22Rv1 (cell line): ENCODE data around the gene YWHAG.
"Not testable (repeated sequence)": the region's sequence is repeated elsewhere in the genome, so short reads cannot be mapped to it uniquely, and the experiment has no call there.

Source experiments
- H3K27ac ChIP-seq: fragments of 450-650 bp; 2 replicates; pipeline ENCODE4 v1.5.1; 2017
- CTCF ChIP-seq: fragments of 450-650 bp; IDR thresholded peaks from 2 replicates; pipeline ENCODE4 v1.5.1; 2017; ENCODE audit warnings: mild to moderate bottlenecking
- ZFX ChIP-seq: fragments of 450-650 bp; IDR thresholded peaks from 2 replicates; pipeline ENCODE4 v1.6.1; 2017; ENCODE audit warnings: antibody characterized with exemption, borderline replicate concordance

Gene YWHAG

GRCh38 chr7:76337147-76337546, 21.6 kb downstream of the YWHAG start:
- TF ChIP-seq ZFX (no peak), CTCF (no peak)
- H3K27ac ChIP-seq, result peak overlapping the region; percentile 14; the same call in 1 of the 2 replicates

GRCh38 chr7:76336094-76336493, 22.7 kb downstream of the YWHAG start:
- H3K27ac ChIP-seq, result peak overlapping the region; percentile 14; the same call in 1 of the 2 replicates
- TF ChIP-seq CTCF, result no peak
- no peak for TF ChIP-seq ZFX

- H3K27ac ChIP-seq, result not testable (repeated sequence)
Measured at GRCh38 chr7:76335417-76335816, 23.4 kb downstream of the YWHAG start.

GRCh38 chr7:76334320-76334967, 24.3 kb downstream of the YWHAG start:
- peak overlapping the region; percentile 6; the same call in 1 of the 2 replicates for H3K27ac ChIP-seq
- TF ChIP-seq ZFX, result no peak
- no peak for TF ChIP-seq CTCF

- TF ChIP-seq ZFX, result no peak
- no peak for TF ChIP-seq CTCF
- H3K27ac ChIP-seq, result peak overlapping the region; percentile 6; the same call in 1 of the 2 replicates
Measured at GRCh38 chr7:76333511-76334101, 25.2 kb downstream of the YWHAG start.

- 0 out of 2 replicates have a peak overlapping the region, but pooled peaks have one; percentile 4 for H3K27ac ChIP-seq
- no peak for TF ChIP-seq ZFX
- TF ChIP-seq CTCF, result no peak
Measured at GRCh38 chr7:76332078-76332477, 26.7 kb downstream of the YWHAG start.

- H3K27ac ChIP-seq, result no peak overlapping the region
- TF ChIP-seq CTCF, result 0 out of 2 replicates have a peak, but pooled peaks have one; percentile 9
- no peak for TF ChIP-seq ZFX
Measured at GRCh38 chr7:76330673-76331072, 28.1 kb downstream of the YWHAG start.
